Stimulated activated naive CD4-positive, alpha-beta T cell treated with Interleukin-2 at 50 U/mL for 16 hours (primary cell): Measurements from ENCODE around the gene USP7.
"Not testable (repeated sequence)": the region's sequence is repeated elsewhere in the genome, so short reads cannot be mapped to it uniquely, and the experiment has no call there.

Experiments
- DNase-seq: peaks from one replicate; lab custom pipeline; 2025; lab: John Stamatoyannopoulos, UW

Gene USP7

DNA sequence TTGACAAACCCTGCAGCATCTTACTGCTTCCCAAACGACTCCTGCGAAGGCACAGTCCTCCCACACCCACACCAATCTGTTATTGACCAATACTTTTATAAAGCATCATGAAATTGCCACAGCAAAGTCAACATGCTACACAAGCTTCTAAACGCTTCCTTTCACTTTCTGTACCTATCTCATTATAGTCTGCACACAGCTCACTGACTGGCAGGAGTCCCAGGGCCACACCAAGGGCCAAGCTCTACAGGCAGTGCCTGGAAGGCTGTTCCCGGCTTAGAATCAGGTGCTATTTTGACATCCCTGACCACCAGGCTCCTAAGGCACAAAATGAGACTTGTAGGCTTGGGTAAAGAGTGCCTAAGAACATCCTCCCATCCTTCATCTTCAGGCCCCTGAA, 39.5 kb downstream of the USP7 start:
- no peak for DNase-seq

GRCh38 chr16:8923199-8923598, 40.5 kb downstream of the USP7 start:
- DNase-seq: no peak

DNA sequence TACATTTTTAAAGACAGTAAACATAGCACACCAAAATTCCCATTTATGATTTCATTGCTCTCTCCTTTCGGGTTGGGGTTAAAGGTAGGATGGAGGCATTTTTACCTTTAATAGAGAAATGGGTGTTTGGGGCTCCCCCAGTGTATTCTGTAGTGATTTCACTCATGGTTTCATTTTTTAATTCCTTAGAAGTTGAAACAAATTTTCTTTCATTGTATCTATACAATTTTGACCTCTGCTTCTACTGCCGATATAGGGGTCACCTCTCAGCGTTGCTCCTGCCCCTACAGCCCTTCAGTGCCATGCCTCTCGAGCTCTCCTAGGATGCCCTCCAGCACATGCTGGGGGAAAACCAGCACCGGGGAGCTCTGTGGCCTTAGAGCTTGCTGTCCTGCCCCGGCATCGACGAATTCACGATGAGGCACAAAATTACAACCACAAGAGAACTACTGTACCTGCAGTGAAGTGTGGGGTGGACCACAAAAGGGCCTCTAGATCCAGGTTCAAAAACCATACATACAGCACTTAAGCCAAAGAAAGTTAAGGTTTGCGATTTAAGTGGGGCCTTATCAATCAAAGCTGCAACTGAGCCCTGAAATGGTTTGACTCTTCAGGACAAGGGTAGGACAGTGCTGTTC, 42.2 kb downstream of the USP7 start:
- no peak for DNase-seq

DNA sequence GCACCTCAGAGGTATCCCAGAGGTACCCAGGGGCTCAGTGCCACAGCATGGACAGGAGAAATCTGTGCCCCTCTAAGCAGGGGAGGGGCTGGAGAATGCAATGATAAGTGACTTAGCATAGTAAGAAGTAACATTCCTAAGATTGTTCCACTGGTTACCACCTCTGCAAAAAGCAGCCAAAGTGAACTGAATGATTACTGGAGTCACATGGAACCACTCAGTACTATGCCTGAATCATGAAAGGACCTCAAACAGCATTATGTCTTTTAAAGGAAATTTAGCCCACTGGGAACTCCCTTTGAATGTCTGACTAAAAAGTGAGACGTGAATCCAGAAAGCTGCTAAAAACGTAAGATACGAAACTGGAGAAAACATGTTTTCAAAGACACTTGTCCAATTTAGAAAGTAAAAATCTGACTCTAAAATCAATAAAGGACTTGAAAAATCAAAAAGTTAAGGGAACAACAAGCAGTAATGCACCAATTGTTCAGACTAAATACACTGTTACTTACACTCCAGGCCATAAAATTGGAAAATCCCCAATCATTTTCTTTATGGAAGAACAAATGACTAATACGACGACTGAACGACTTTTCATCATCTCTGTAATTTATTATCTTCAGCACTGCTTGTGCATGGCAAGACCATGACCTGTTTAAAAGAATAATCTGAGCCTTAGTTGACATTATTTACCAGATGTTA, 42.9 kb downstream of the USP7 start:
- DNase-seq: no peak

DNA sequence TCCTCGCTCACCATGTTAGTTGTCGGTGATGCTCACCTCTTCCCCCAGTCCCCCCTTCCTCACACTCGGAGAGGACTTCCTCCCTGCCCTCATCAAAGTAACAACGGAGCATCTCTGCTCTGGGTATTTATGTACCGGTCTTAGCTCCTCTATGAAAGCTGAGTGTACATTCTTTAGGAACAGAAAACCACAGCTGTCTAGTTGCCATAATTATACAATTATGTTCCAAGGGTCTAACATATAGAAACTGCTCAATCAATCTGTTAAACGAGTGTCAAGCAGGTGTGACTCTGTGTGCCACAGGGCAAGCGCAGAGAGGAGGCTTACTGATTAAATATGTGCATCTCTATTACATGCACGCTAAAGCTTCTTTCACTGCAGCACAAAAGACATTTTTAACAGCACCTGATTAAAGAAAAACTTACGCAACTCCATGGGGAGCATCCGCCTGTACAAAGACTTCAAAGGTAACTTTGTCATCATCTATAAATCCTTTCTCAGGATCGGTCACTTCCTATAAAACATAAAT, 43.7 kb downstream of the USP7 start:
- DNase-seq: no peak

- DNase-seq: no peak
Observed at GRCh38 chr16:8919089-8919933, 44.4 kb downstream of the USP7 start.

GRCh38 chr16:8917336-8917735, 46.4 kb downstream of the USP7 start:
- DNase-seq: not testable (repeated sequence)

DNA sequence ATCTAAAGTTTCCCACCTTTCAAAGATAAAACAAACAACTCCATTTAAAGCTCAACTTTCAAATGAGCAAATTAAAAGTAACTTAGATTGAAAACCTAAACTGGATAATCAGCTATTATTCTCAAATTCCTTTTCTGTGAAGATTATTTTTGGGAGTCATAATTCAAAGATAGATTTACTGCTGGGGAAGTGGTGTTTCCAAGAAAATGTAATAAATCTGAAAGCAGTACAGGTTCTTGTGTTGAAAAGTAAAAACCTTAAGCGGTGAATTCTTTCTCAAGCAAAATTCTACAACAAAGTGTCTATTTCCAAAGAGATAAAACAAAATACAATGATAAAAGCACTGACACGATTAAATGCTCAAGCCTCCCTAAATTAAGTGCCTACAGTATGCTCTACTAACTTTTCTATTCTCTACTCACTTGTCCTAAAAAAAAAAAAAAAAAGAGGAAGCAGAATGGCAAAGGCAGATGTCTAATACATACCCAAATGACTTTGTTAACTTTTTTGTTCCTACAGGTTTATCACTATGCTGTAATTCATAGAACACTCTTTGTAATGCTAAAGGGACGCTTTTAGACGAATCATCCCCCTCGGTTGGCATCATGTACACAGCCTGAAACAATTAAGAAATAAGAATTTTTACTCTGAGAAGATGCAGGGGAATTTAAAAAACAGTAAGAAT, 47.0 kb downstream of the USP7 start:
- no peak for DNase-seq

DNA sequence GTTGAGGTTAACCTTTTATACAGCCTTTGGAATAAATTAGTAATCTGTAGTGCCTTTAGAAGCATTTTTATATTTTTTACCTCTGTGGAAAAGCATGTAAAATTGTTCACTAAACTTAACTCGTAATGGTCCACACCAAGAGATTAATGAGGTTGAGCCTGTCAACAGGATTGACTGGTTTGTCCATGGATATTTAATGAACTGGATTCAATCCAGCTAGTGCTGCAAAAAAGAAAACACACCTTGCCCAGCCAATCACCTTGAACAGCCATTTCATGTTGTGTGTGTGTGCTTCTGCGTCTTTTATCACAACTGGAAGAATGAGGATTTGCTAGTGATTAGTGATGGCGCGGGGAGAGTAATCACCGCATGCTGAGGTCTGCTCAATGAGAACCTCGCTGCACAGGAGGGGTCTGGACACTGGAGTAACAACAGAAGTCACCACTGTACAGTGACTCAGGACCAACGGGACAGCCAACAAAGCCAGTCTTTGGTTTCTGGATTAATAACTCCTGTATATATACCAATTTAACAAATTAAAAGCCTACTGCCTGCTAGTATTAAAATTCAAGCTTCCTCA, 47.9 kb downstream of the USP7 start:
- DNase-seq: no peak

- no peak for DNase-seq
Observed at GRCh38 chr16:8914098-8914497, 49.6 kb downstream of the USP7 start.

DNA sequence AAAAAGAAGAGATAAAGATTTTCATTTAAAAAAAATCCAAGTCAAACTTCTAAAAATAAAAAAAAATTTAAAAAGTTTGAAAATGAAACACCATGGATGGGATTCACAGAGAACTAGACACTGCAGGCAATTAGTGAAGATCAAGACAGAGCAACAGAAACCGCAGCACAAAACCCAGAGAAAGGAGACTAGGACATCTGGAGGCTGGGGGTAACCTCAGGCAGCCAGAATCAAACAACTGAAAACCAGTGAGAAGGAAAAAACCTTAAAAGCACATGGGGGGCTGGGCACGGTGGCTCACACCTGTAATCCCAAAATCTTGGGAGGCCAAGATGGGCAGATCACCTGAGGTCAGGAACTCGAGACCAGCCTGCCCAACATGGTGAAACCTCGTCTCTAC, 50.9 kb downstream of the USP7 start:
- no peak for DNase-seq

DNA sequence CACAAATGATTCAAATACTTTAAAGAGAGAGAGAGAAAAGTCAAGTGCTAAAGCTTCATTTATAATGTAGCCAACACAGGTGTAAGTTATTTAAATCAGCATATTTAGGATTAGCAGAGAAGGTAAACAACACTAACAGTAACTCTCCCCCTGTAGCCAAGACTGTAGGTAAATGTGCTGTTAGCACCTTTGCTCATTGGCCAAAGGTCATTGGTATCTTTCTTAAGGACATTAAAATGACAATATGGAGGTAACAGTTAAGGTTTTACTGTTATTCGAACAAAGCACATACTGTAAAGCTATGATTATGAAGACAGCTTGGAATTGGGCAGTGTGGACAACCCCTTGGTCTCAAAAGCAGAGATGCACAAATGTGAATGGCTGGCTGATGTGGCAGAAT, 52.9 kb downstream of the USP7 start:
- DNase-seq: no peak

DNA sequence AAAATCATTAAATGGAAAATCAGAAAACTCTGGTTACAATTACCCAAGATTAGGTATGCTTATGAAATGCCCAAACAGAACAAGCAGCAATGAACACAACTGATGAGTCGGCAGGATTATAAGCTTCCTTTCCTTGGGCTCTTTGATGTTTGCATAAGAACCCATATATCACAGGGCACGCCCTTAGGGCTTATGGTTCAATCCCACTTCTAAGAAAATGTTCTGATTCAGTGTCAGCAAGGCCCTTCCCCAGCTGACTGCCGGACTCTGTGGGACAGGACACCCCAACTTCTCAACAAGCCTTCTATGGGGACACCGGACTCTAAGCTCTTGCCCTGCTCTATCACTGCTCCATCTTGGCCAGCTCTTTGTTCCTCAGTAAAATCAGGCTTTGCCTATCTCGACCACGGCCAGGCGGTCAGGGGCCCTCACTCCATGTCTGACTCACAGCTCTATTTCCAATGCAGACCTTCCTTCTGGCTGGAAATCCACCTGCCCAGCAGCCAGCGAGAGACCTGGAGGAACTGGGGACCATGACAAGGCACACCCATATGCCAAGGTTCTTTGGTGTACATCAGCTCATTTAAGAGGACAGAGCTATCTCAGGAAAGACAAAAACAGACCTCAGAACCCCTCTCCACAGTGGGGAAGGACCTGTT, 54.8 kb downstream of the USP7 start:
- DNase-seq: no peak

- no peak for DNase-seq
Observed at GRCh38 chr16:8907096-8907495, 56.6 kb downstream of the USP7 start.

- DNase-seq: no peak
Observed at GRCh38 chr16:8905795-8906591, 57.7 kb downstream of the USP7 start.

DNA sequence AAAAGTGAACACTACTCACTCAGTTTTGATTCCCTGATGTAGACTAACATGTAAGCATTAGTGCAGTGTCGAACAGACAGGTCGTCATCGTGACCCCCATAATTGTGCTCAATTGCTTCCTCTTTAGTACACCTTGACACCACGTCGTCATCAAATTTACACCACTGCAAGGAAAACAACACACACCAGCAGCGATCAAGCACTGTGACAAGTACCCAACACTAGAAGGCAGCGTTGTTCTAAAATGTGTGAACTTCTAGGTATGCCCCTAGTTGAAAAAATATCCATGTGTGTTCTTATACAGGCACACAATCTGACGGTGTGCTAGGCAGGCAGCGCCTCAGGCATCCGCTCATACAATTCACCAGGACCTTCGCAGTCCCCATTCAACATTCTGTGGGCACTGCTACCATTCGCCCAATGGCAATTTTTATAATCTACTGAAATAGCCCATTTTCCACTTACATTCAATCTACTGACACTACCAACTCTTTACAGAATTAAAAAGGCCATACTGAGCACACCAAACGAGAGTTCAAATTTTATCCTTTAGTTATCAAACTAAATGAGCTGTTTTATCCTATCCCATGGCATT, 58.4 kb downstream of the USP7 start:
- DNase-seq: no peak

DNA sequence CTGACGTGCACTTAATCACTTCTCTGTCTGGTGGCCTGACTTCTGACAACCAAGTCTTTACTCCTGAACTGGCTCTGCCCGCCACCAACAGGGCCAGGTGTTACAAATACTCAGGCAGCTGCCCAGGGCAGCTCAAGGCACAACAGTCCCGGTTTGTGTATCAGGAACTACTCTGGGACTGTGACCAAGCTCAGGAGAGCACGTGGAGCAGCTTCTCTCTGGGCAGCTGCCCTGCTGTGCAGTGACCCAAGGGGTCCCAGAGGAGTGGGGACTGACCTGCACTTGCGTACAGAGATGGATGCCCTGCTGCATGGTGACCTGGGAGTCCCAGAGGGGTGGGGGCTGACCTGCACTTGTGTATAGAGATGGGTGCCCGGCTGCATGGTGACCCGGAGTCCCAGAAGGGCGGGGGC, 59.7 kb downstream of the USP7 start:
- DNase-seq: no peak

DNA sequence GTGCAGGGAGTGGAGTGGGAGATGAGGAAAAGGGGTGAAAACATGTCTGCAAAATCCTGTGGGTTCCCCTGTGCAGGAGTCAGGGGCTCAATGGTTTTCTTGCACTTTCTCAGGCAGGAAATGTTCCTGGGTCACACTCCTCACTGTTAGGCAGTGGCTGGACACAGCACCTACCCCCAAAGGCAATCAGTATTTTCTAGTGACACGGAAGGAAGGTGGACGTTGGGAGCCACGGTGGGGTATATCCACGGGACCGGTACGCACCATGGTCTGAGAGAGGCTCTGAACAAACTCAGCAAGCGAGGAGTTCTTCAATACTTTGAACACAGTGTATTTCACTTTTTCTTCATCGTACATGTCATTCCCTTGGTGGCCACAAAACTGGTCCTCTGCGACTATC, 60.7 kb downstream of the USP7 start:
- DNase-seq: no peak

DNA sequence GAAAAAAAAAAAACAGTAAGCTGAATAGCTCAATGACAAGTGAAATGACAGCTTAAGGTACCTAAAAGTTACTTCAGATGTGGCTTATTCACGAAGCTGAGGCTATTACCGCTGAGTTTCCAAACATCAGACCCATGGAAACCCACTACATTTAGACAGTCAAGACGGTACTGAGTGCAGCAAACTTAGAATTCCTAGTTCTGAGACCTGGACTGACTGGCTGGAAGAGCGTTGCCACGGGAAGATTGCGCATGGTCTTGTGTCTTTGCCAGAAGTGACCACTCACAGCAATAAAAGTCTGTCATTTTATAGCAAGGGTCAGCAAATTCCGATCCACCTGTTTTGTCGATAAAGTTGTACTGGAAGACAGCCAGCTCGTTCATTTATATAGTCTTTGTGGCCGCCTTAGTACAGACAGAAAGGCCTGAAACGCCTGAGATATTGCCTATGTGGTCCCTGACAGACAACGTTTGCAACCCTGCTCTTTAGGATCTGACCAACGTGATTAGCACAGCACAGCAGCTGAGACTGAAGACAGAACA, 62.3 kb downstream of the USP7 start:
- DNase-seq: no peak

DNA sequence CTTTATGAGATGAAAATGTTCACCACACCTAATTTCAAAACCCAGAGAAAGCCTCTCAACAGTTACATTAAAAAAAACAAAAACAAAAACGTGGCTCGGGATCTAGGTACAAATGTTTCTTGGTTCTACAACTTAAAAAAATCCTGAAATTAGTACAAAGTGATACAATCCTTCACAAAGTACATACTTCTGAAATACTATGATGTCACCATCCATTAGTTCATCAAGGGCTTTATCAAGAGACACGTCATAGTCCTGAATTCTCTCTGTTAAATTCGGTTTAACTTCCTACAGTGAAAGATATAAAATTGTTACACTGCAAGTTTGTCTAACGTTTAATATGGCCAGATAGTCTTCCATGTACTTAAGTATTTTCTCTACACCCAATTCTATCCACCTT, 63.4 kb downstream of the USP7 start:
- no peak for DNase-seq
